D721Med (cell line): ENCODE results near the gene CPXM1.

Source experiments
- DNase-seq: peaks from one replicate; pipeline ENCODE4 v3.0.0; 2011; ENCODE audit warnings: low spot score; ENCODE audit not compliant: insufficient read length
- FAIRE-seq: peaks from 2 replicates; lab custom pipeline; 2011; peaks lifted over from hg19 to GRCh38; lab: Jason Lieb, UNC
- TF ChIP-seq, protein P1 (sequence below): IDR thresholded peaks from 2 replicates; pipeline ENCODE4 v1.5.1; 2012; ENCODE audit warnings: mild to moderate bottlenecking, control low read depth; ENCODE audit not compliant: insufficient read depth; ENCODE audit errors: missing control alignments

CPXM1 gene

DNA sequence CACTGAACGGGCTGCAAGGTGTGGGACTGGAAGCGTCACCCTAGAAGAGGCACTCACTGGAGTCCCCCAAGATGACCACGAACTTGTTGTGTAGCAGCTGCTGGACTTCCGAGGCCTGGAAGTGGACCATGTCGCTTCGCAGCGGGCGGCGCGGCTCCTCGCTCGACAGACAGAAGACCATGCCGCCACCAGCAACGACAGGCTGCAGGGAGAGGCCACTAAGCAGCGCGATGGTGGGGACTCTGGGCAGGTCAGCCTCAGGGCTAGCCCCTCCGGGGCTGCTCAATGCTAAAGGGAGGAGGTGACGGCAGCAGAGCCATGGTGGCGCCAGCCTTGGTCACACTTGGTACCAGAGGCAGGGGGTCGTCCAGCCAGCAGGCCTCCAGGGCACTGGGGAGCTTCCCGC lies 39.3 kb upstream of the CPXM1 start:
- TF ChIP-seq, protein P1, sequence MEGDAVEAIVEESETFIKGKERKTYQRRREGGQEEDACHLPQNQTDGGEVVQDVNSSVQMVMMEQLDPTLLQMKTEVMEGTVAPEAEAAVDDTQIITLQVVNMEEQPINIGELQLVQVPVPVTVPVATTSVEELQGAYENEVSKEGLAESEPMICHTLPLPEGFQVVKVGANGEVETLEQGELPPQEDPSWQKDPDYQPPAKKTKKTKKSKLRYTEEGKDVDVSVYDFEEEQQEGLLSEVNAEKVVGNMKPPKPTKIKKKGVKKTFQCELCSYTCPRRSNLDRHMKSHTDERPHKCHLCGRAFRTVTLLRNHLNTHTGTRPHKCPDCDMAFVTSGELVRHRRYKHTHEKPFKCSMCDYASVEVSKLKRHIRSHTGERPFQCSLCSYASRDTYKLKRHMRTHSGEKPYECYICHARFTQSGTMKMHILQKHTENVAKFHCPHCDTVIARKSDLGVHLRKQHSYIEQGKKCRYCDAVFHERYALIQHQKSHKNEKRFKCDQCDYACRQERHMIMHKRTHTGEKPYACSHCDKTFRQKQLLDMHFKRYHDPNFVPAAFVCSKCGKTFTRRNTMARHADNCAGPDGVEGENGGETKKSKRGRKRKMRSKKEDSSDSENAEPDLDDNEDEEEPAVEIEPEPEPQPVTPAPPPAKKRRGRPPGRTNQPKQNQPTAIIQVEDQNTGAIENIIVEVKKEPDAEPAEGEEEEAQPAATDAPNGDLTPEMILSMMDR, result no peak
- FAIRE-seq (no peak), DNase-seq (no peak)

DNA sequence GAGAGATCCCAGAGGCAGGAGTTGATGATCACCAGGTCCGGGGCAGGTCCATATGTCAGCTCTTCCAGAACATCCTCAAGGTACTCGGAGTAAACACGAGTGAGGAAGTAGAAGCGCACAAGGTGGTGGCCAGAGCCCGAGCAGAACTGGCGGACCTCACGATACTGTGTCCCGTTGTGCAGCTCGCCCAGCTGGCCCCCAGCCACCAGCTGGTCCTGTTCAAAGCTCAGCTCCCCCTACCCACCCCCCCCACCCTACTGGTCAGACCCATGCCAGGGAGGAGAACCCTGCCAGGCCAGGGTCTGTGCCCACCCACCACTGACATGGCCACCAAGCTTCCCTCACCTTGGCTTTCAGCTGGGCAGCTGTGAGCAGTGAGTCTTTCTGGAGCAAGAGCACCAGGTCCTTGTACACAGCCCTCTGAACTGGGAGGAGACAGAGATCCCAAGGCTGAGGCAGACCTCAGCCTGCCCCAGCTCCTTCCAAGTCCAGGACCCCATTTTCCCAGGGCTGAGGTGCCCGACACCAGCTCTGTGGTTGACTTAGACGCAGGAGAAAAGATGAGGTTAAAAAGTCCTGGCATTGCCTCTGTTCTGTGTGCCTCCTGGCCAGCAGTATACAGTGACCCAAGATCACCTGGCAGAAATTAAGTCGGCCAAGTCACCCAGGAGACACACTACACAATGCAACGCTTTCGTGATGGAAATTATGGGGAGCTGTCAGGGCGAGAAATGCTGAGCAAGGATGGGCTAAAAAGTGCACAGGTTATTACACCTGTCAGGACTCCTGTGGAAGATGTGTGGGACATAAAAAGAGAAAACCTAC lies 38.6 kb upstream of the CPXM1 start:
- FAIRE-seq, result no peak
- TF ChIP-seq, protein P1, result no peak

DNA sequence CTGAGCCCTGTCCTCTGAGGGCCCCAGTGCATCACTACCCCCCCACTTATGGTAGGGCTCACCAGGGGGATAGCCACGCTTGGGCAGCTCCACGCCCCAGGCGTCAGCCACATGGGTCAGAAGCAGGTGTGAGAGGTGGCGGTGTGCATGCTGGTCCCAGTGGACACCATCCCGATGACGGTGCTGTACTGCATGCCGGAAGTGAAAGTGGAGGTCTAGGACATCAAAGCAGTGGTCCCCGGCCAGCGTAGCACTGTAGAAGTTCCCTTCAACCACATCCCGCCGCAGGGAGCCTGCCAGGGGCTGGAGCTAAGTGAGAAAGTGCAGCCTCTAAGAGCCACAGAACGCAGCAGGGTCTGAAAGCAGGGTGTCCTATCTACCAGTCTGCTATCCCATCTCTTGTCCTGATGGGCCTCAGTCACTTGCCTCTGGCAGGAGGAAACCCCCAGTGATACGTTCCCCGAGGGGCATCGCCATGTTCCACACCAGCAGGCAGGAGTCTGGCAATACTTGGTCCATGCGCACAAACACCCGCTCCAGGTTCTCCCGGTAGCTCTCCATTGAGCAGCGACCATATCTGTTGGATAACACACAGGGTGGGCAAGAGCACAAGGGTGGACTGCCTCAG lies 37.9 kb upstream of the CPXM1 start:
- TF ChIP-seq, protein P1, result no peak
- FAIRE-seq, result no peak

More for the DNA sequence above, 38.6 kb upstream of the CPXM1 start:
- no peak for DNase-seq

DNA sequence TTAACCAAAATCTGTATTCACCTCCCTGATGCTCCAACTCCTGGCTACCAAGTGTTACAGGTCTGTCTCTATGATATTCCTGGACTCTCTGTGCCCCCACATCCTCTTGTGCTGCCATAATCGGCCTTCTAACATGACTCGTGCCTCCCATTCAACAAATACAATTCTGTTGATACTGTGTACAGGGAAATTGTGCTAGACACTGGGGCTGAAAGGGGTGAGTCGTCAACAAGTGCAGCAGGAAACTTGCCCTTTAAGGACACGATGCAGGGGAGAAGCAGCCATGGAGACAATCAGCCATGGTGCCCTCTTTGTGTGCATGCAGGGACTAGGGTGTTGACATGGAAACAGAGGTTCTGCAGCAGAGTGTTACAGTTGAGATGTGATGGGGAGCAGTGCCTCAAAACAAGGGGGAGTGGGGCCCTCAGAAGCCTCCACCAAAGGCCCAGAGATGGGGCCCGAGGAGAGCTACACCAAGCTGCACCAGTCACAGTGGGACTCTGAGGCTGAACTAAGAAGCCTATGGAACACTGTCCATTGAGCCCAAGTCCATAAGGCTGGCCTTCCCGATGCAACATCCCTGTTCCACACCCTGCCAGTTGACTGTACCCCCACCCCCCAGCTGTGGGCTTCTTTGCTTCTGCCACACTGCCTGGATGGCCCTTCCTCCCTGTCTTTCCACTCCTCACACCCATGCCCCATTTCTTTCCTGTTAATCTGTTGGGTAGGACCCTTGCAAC lies 37.0 kb upstream of the CPXM1 start:
- TF ChIP-seq, protein P1, result no peak
- DNase-seq (no peak), FAIRE-seq (no peak)

More for the DNA sequence above, 37.9 kb upstream of the CPXM1 start:
- DNase-seq, result no peak

DNA sequence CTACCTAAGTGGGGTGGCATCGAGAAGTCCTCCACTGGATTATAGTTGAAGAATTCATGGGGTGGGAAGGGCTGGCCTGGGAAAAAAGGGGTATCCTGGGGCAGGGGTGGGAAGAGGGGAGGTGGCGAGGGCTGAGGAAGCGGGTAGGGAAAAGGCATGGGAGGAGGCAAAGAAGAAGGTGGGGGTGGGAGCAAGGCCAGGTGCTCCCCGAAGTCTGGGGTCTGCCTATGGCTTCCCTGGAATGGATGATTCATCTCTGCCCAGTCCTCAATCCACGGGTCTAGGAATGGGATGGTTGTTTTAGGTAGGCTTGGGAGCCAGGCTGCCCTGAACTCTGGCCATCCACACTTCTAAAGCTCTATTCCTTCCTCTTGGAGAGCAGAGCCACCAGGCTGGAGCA lies 35.6 kb upstream of the CPXM1 start:
- TF ChIP-seq, protein P1, result no peak

DNA sequence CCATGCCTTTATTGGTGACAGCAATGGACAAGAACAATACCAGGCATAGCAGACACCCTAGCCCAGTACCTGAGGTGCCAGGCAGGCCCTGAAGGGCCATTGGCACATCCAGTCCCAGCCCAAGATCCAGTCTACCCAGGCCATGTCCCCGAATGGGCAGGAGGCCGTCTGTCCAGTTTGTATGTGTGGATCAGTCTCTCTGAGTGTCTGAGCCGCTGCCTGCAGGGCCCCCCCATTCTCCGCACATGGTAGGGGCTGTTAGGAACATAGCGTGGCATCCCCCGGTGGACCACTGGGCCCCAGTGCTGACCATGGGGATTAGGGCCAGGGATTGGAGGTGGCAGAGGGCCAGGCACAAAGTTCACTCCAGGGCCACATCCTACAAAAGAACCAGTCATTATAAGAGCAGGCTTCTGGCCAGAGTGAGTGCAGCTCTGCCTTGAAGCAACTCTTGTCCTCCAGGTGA lies 34.9 kb upstream of the CPXM1 start:
- no peak for DNase-seq
- TF ChIP-seq, protein P1, result no peak
- FAIRE-seq, result no peak

More for the DNA sequence above, 35.6 kb upstream of the CPXM1 start:
- DNase-seq, result no peak
- no peak for FAIRE-seq
